ENCODE results near the gene LY6G5C. TPM values are rescaled to one million over a fixed set of nuclear protein-coding genes. Genes with fewer than 3 reads are reported as not detected.

LY6G5C gene
- total and polyA plus RNA-seq, 2 experiments from 2014 or later = 2.1 TPM; not detected in 1

- Histone ChIP-seq H3K4me3 (no peak overlapping the region), H3K4me2 (no peak overlapping the region), H3K27ac (ENCODE audit: low read depth) (no peak overlapping the region), H3K27me3 (ENCODE audit: insufficient read depth) (peaks cover 18% of the 10 kb centered on the region), H2AFZ (no peak overlapping the region), H3K4me1 (ENCODE audit: insufficient read depth) (peaks cover 4% of the 10 kb centered on the region; the same call in 1 of the 2 replicates), H3K9me2 (ENCODE audit: insufficient read depth) (no peaks in the 10 kb centered on the region), H3F3A (replicated peaks; ENCODE audit: low read depth) (peaks cover 11% of the 10 kb centered on the region; the same call in 1 of the 2 replicates), H4K20me1 (replicated peaks; ENCODE audit: insufficient read depth) (no peaks in the 10 kb centered on the region; the same call in 1 of the 2 replicates), H3K36me3 (ENCODE audit: insufficient read depth) (no peaks in the 10 kb centered on the region), H3K79me2 (replicated peaks; ENCODE audit: insufficient read depth) (no peaks in the 10 kb centered on the region)
- Mint-ChIP-seq H3K4me3 (no peak overlapping the region; the same call in 2 of the 3 replicates), H3K36me3 (ENCODE audit: low read depth) (peaks cover 4% of the 10 kb centered on the region), H3K9me3 (no peaks in the 10 kb centered on the region; the same call in 1 of the 3 replicates), H3K4me1 (peaks cover 13% of the 10 kb centered on the region), H3K27ac (no peak overlapping the region), H3K27me3 (ENCODE audit: insufficient read depth, low read depth, poor library complexity) (peaks cover 39% of the 10 kb centered on the region)
- ATAC-seq (no peak), DNase-seq (ENCODE audit: low spot score) (no peak)
- TF ChIP-seq NANOG (IDR thresholded peaks at IDR 0.05; ENCODE audit: borderline replicate concordance) (no peak), CREB1 (CRISPR knock-in tag; IDR thresholded peaks at IDR 0.05; ENCODE audit: low read depth) (no peak), ZNF114 (CRISPR knock-in tag; IDR thresholded peaks at IDR 0.05) (no peak), JUNB (IDR thresholded peaks at IDR 0.05; ENCODE audit: unreplicated experiment) (no peak), ETS1 (IDR thresholded peaks at IDR 0.05) (no peak), STAT1 (IDR thresholded peaks at IDR 0.05; ENCODE audit: unreplicated experiment) (no peak), EZH2phosphoT487 (IDR thresholded peaks at IDR 0.05; ENCODE audit: unreplicated experiment) (no peak), POLR2AphosphoS5 (IDR thresholded peaks at IDR 0.05; ENCODE audit: low read depth) (no peak), CTCF (conservative IDR thresholded peaks at IDR 0.05; ENCODE audit: low read depth in 2 of 2) (no peak), EZH2 (IDR thresholded peaks at IDR 0.05; ENCODE audit: low read depth, unreplicated experiment) (no peak)
- TF ChIP-seq, protein P1, sequence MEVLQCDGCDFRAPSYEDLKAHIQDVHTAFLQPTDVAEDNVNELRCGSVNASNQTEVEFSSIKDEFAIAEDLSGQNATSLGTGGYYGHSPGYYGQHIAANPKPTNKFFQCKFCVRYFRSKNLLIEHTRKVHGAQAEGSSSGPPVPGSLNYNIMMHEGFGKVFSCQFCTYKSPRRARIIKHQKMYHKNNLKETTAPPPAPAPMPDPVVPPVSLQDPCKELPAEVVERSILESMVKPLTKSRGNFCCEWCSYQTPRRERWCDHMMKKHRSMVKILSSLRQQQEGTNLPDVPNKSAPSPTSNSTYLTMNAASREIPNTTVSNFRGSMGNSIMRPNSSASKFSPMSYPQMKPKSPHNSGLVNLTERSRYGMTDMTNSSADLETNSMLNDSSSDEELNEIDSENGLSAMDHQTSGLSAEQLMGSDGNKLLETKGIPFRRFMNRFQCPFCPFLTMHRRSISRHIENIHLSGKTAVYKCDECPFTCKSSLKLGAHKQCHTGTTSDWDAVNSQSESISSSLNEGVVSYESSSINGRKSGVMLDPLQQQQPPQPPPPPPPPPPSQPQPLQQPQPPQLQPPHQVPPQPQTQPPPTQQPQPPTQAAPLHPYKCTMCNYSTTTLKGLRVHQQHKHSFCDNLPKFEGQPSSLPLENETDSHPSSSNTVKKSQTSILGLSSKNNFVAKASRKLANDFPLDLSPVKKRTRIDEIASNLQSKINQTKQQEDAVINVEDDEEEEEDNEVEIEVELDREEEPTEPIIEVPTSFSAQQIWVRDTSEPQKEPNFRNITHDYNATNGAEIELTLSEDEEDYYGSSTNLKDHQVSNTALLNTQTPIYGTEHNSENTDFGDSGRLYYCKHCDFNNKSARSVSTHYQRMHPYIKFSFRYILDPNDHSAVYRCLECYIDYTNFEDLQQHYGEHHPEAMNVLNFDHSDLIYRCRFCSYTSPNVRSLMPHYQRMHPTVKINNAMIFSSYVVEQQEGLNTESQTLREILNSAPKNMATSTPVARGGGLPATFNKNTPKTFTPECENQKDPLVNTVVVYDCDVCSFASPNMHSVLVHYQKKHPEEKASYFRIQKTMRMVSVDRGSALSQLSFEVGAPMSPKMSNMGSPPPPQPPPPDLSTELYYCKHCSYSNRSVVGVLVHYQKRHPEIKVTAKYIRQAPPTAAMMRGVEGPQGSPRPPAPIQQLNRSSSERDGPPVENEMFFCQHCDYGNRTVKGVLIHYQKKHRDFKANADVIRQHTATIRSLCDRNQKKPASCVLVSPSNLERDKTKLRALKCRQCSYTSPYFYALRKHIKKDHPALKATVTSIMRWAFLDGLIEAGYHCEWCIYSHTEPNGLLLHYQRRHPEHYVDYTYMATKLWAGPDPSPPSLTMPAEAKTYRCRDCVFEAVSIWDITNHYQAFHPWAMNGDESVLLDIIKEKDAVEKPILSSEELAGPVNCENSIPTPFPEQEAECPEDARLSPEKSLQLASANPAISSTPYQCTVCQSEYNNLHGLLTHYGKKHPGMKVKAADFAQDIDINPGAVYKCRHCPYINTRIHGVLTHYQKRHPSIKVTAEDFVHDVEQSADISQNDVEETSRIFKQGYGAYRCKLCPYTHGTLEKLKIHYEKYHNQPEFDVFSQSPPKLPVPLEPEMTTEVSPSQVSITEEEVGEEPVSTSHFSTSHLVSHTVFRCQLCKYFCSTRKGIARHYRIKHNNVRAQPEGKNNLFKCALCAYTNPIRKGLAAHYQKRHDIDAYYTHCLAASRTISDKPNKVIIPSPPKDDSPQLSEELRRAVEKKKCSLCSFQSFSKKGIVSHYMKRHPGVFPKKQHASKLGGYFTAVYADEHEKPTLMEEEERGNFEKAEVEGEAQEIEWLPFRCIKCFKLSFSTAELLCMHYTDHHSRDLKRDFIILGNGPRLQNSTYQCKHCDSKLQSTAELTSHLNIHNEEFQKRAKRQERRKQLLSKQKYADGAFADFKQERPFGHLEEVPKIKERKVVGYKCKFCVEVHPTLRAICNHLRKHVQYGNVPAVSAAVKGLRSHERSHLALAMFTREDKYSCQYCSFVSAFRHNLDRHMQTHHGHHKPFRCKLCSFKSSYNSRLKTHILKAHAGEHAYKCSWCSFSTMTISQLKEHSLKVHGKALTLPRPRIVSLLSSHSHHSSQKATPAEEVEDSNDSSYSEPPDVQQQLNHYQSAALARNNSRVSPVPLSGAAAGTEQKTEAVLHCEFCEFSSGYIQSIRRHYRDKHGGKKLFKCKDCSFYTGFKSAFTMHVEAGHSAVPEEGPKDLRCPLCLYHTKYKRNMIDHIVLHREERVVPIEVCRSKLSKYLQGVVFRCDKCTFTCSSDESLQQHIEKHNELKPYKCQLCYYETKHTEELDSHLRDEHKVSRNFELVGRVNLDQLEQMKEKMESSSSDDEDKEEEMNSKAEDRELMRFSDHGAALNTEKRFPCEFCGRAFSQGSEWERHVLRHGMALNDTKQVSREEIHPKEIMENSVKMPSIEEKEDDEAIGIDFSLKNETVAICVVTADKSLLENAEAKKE (CRISPR knock-in tag; IDR thresholded peaks at IDR 0.05) = no peak
- TF ChIP-seq, protein P2, sequence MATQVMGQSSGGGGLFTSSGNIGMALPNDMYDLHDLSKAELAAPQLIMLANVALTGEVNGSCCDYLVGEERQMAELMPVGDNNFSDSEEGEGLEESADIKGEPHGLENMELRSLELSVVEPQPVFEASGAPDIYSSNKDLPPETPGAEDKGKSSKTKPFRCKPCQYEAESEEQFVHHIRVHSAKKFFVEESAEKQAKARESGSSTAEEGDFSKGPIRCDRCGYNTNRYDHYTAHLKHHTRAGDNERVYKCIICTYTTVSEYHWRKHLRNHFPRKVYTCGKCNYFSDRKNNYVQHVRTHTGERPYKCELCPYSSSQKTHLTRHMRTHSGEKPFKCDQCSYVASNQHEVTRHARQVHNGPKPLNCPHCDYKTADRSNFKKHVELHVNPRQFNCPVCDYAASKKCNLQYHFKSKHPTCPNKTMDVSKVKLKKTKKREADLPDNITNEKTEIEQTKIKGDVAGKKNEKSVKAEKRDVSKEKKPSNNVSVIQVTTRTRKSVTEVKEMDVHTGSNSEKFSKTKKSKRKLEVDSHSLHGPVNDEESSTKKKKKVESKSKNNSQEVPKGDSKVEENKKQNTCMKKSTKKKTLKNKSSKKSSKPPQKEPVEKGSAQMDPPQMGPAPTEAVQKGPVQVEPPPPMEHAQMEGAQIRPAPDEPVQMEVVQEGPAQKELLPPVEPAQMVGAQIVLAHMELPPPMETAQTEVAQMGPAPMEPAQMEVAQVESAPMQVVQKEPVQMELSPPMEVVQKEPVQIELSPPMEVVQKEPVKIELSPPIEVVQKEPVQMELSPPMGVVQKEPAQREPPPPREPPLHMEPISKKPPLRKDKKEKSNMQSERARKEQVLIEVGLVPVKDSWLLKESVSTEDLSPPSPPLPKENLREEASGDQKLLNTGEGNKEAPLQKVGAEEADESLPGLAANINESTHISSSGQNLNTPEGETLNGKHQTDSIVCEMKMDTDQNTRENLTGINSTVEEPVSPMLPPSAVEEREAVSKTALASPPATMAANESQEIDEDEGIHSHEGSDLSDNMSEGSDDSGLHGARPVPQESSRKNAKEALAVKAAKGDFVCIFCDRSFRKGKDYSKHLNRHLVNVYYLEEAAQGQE (IDR thresholded peaks at IDR 0.05; ENCODE audit: unreplicated experiment) = no peak
These were observed 2.9 kb downstream of the LY6G5C start for GRCh38 chr6:31677955-31678354.

All from GM23338 (cell line).